Kidney epithelial cell (primary cell): ENCODE measurements around the gene RILPL2. TPM values are rescaled to one million over a fixed set of nuclear protein-coding genes. Genes with fewer than 3 reads are reported as not detected.
A peak's percentile ranks its signal among the peaks of the same experiment; 100 is the strongest.
"Not testable (repeated sequence)": the region's sequence is repeated elsewhere in the genome, so short reads cannot be mapped to it uniquely, and the experiment has no call there.

Experiments used
- DNase-seq: peaks from one replicate; pipeline ENCODE4 v3.0.0-alpha.2; 2010; ENCODE audit warnings: low read depth
- H3K27me3 ChIP-seq: 2 replicates; pipeline ENCODE4 v1.6.0; 2011; ENCODE audit warnings: low read length; ENCODE audit not compliant: control insufficient read depth, insufficient read depth
- H3K36me3 ChIP-seq: 2 replicates; pipeline ENCODE4 v1.5.1; 2011; ENCODE audit warnings: low read length; ENCODE audit not compliant: control insufficient read depth, insufficient read depth
- H3K4me3 ChIP-seq: 2 replicates; pipeline ENCODE4 v1.5.1; 2011; ENCODE audit warnings: low read depth, mild to moderate bottlenecking, control low read depth, low read length
- CTCF ChIP-seq: IDR thresholded peaks from 2 replicates; pipeline ENCODE4 v1.5.1; 2011; ENCODE audit warnings: mild to moderate bottlenecking, moderate library complexity, low read length, control low read depth, inconsistent platforms; ENCODE audit not compliant: insufficient read depth, poor library complexity, severe bottlenecking
- total RNA-seq: library from RNA; depleted of rRNA; stranded (reverse); fragments of >200 nt; gene quantifications from 2 replicates; pipeline ENCODE4 v1.2.3, GENCODE V29; 2015

RILPL2 gene
- total RNA-seq, 1 donor from 2014 or later, result 4.2 TPM

GRCh38 chr12:123388951-123389559 lies 47.4 kb downstream of the RILPL2 start:
- H3K36me3 ChIP-seq, result no peaks in the 10 kb centered on the region
- peak overlapping the region; percentile 58 for H3K4me3 ChIP-seq
- no peaks in the 10 kb centered on the region for H3K27me3 ChIP-seq
- TF ChIP-seq CTCF, result no peak
- DNase-seq, result no peak

- H3K27me3 ChIP-seq, result no peaks in the 10 kb centered on the region
- peak overlapping the region; percentile 58 for H3K4me3 ChIP-seq
- no peak for DNase-seq
- TF ChIP-seq CTCF, result no peak
- H3K36me3 ChIP-seq, result no peaks in the 10 kb centered on the region
Observed at GRCh38 chr12:123388177-123388950, 48.1 kb downstream of the RILPL2 start.

GRCh38 chr12:123387508-123388176 lies 48.8 kb downstream of the RILPL2 start:
- Histone ChIP-seq H3K4me3 (no peak overlapping the region), H3K27me3 (no peaks in the 10 kb centered on the region), H3K36me3 (no peaks in the 10 kb centered on the region)
- DNase-seq, result no peak
- TF ChIP-seq CTCF, result no peak

- not testable (repeated sequence) for DNase-seq, H3K27me3 ChIP-seq, H3K4me3 ChIP-seq, H3K36me3 ChIP-seq
Observed at GRCh38 chr12:123385536-123385935, 50.9 kb downstream of the RILPL2 start.

GRCh38 chr12:123384994-123385376 lies 51.5 kb downstream of the RILPL2 start:
- no peak for DNase-seq
- Histone ChIP-seq H3K36me3 (no peaks in the 10 kb centered on the region), H3K4me3 (peak overlapping the region; percentile 72), H3K27me3 (no peaks in the 10 kb centered on the region)
- TF ChIP-seq CTCF, result no peak

- no peak for TF ChIP-seq CTCF
- Histone ChIP-seq H3K36me3 (no peaks in the 10 kb centered on the region), H3K27me3 (no peaks in the 10 kb centered on the region), H3K4me3 (peak overlapping the region; percentile 72)
- DNase-seq, result no peak
Observed at GRCh38 chr12:123384318-123384993, 52.0 kb downstream of the RILPL2 start.
